SJCRH30 (cell line): Measurements from ENCODE around the gene MAP2K2. TPM values are rescaled to one million over a fixed set of nuclear protein-coding genes. Genes with fewer than 3 reads are reported as not detected.
"Not testable (repeated sequence)": the region's sequence is repeated elsewhere in the genome, so short reads cannot be mapped to it uniquely, and the experiment has no call there.

Experiments
- DNase-seq, 2 experiments: peaks; one replicate each; pipeline ENCODE4 v3.0.0-alpha.2; 2015 to 2020
- H3K27ac ChIP-seq: fragments of 250-450 bp; sonication (Bioruptor Pico); 2 replicates; pipeline ENCODE4 v1.5.1; 2020; ENCODE audit warnings: mild to moderate bottlenecking, moderate library complexity
- H3K27me3 ChIP-seq: fragments of 250-450 bp; sonication (Bioruptor Pico); 2 replicates; pipeline ENCODE4 v1.5.1; 2020; ENCODE audit warnings: mild to moderate bottlenecking, moderate library complexity
- H3K36me3 ChIP-seq: fragments of 250-450 bp; sonication (Bioruptor Pico); 2 replicates; pipeline ENCODE4 v1.5.1; 2020; ENCODE audit warnings: mild to moderate bottlenecking, moderate library complexity
- H3K4me1 ChIP-seq: fragments of 250-450 bp; sonication (Bioruptor Pico); 2 replicates; pipeline ENCODE4 v1.5.1; 2020; ENCODE audit warnings: mild to moderate bottlenecking, moderate library complexity
- H3K4me3 ChIP-seq: fragments of 250-450 bp; sonication (Bioruptor Pico); 2 replicates; pipeline ENCODE4 v1.5.1; 2020; ENCODE audit warnings: mild to moderate bottlenecking, moderate library complexity
- H3K9me3 ChIP-seq: fragments of 250-450 bp; sonication (Bioruptor Pico); replicated peaks from 2 replicates; pipeline ENCODE4 v1.5.1; 2020; ENCODE audit warnings: mild to moderate bottlenecking, moderate library complexity
- total RNA-seq: library from RNA; depleted of rRNA; stranded (reverse); fragments of >200 nt; shearing (Covaris generic); gene quantifications from 2 replicates; pipeline ENCODE4 v1.2.3, GENCODE V29; 2014

MAP2K2 gene
- total RNA-seq, 1 experiment from 2014 or later, result 118 TPM

DNA sequence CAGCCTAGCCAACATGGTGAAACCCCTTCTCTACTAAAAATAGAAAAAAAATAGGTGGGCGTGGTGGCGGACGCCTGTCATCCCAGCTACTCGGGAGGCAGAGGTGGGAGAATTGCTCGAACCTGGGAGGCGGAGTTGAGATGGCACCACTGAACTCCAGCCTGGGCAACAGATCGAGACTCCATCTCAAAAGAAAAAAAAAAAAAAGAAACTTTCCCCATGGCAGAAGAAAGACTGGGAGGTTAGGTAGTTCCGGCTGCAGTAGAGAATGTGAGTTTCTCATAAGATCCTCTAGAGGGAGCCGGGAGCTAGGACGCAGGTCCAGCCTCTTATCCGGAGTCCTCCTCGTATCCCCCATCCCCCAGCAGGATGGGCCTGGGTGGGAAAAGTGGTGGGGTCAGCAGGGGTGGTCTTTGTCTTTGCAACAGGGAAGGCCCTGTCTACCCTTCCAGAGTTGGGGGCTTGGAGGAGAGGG, 16.4 kb upstream of the MAP2K2 start:
- peaks cover 6% of the 10 kb centered on the region; the same call in 1 of the 2 replicates for H3K27me3 ChIP-seq
- no peak overlapping the region for H3K27ac ChIP-seq
- no peaks in the 10 kb centered on the region for H3K36me3 ChIP-seq
- peak; percentile 47 to 73 for DNase-seq
- no peak overlapping the region for H3K4me3 ChIP-seq
- no peaks in the 10 kb centered on the region for H3K4me1 ChIP-seq
- H3K9me3 ChIP-seq, result no peaks in the 10 kb centered on the region

DNA sequence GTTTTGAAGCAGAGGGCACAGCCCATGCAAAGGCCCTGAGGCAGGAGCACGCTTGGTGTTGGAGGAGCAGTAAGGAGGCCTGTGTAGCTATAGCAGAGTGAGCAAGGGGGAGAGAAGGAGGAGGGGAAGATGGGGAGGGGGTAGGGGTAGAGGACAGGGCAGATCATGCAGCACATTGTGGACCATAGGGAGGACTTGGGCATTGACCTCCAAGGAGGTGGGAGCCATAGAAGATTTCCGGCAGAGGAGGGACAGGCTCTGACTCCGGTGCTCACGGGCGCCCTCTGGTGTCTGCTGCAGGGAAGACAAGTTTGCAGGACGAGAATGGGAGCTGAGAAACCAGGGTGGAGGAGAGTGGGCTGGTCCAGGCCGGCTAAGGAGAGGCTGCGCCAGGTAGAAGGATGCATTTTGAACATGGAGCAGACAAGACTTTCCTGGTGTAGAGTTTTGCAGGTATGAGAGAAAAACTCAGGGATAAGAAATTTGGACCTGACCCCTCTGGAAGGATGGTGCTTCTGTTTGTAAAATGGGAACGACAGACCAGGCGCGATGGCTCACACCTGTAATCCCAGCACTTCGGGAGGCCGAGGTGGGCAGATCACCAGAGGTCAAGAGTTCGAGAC, 15.8 kb upstream of the MAP2K2 start:
- no peaks in the 10 kb centered on the region for H3K4me1 ChIP-seq
- no peak overlapping the region for H3K4me3 ChIP-seq
- H3K27ac ChIP-seq, result no peak overlapping the region
- H3K36me3 ChIP-seq, result no peaks in the 10 kb centered on the region
- DNase-seq, result peak; percentile 72 to 82
- H3K27me3 ChIP-seq, result peaks cover 5% of the 10 kb centered on the region; the same call in 1 of the 2 replicates
- H3K9me3 ChIP-seq, result no peaks in the 10 kb centered on the region

- H3K27me3 ChIP-seq, result peaks cover 3% of the 10 kb centered on the region; the same call in 1 of the 2 replicates
- H3K4me1 ChIP-seq, result no peaks in the 10 kb centered on the region
These were observed 14.5 kb upstream of the MAP2K2 start for GRCh38 chr19:4138445-4138844.

GRCh38 chr19:4136680-4137088, 12.8 kb upstream of the MAP2K2 start:
- no peak overlapping the region for H3K4me3 ChIP-seq
- H3K9me3 ChIP-seq, result no peaks in the 10 kb centered on the region
- no peaks in the 10 kb centered on the region for H3K36me3 ChIP-seq
- H3K27ac ChIP-seq, result no peak overlapping the region
- 0 out of 2 replicates have a peak, but pooled peaks cover 5% of the 10 kb centered on the region for H3K4me1 ChIP-seq
- no peaks in the 10 kb centered on the region; the same call in 1 of the 2 replicates for H3K27me3 ChIP-seq
- no peak for DNase-seq

More at GRCh38 chr19:4138445-4138844, 14.5 kb upstream of the MAP2K2 start:
- H3K9me3 ChIP-seq, result no peaks in the 10 kb centered on the region
- no peaks in the 10 kb centered on the region for H3K36me3 ChIP-seq
- no peak overlapping the region for H3K4me3 ChIP-seq
- no peak for DNase-seq
- no peak overlapping the region for H3K27ac ChIP-seq

DNA sequence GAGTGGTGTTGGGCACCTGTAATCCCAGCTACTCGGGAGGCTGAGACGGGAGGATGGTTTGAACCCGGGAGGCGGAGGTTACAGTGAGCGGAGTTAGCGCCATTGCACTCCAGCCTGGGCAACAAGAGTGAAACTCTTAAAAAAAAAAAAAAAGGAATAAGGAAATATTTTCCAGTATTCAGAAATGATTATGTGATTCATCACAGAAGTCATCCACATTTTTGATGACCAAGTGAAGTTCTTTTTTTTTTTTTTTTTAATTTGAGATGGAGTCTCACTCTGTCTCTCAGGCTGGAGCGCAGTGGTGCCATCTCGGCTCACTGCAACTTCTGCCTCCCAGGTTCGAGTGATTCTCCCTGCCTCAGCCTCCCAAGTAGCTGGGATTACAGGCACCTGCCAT, 11.5 kb upstream of the MAP2K2 start:
- not testable (repeated sequence) for DNase-seq, H3K4me3 ChIP-seq, H3K9me3 ChIP-seq, H3K36me3 ChIP-seq, H3K27me3 ChIP-seq, H3K27ac ChIP-seq
- H3K4me1 ChIP-seq, result peaks cover 16% of the 10 kb centered on the region

- H3K27ac ChIP-seq, result no peak overlapping the region
- DNase-seq, result no peak
- no peak overlapping the region for H3K4me3 ChIP-seq
- no peaks in the 10 kb centered on the region for H3K36me3 ChIP-seq
- H3K9me3 ChIP-seq, result no peaks in the 10 kb centered on the region
- peaks cover 17% of the 10 kb centered on the region for H3K4me1 ChIP-seq
- H3K27me3 ChIP-seq, result no peaks in the 10 kb centered on the region
These were observed 10.4 kb upstream of the MAP2K2 start for GRCh38 chr19:4134351-4134750.

DNA sequence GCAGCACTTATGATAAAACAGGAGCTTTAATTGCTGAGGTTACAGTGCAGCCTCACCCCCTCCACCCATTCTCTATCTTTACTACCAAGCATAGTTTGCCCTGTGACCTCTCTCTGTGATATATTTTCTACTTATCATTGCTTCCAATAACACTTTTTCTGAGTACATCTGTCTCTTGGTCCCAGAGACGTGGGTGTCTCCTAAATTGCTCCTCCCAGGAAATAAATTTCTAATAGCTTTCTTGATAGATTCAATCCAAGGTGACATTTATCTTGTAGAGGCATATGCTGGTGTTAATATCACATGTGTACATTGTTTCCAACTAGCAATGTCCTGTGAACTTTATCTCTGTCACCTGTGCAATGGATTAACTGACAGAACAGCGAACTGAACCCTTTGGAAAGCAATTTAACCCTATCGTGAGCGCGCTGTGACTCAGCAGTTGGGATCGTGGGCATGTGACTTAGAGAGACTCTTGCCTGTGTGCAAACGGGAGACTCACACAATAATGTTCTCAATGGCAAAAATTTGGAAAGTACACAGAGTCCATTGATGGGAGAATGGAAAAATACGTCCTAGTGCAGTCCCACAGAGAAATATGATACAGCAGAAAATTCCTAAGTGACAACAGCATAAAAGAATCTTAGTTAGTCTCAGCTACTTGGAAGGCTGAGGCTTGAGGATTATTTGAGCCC, 7.0 kb upstream of the MAP2K2 start:
- H3K9me3 ChIP-seq, result no peaks in the 10 kb centered on the region
- peaks cover 17% of the 10 kb centered on the region for H3K4me1 ChIP-seq
- H3K27me3 ChIP-seq, result no peaks in the 10 kb centered on the region
- peak overlapping the region; percentile 14 for H3K4me3 ChIP-seq
- H3K27ac ChIP-seq, result peak overlapping the region; percentile 88
- no peaks in the 10 kb centered on the region for H3K36me3 ChIP-seq
- DNase-seq, result peak; percentile 69 to 82

- H3K9me3 ChIP-seq, H3K36me3 ChIP-seq, H3K27ac ChIP-seq, H3K4me3 ChIP-seq, DNase-seq, H3K27me3 ChIP-seq: not testable (repeated sequence)
- peaks cover 17% of the 10 kb centered on the region for H3K4me1 ChIP-seq
These were observed 5.1 kb upstream of the MAP2K2 start for GRCh38 chr19:4129050-4129449.

GRCh38 chr19:4127322-4127721, 3.4 kb upstream of the MAP2K2 start:
- peaks cover 17% of the 10 kb centered on the region for H3K4me1 ChIP-seq
- H3K9me3 ChIP-seq, H3K36me3 ChIP-seq, H3K27me3 ChIP-seq, DNase-seq, H3K4me3 ChIP-seq, H3K27ac ChIP-seq: not testable (repeated sequence)

DNA sequence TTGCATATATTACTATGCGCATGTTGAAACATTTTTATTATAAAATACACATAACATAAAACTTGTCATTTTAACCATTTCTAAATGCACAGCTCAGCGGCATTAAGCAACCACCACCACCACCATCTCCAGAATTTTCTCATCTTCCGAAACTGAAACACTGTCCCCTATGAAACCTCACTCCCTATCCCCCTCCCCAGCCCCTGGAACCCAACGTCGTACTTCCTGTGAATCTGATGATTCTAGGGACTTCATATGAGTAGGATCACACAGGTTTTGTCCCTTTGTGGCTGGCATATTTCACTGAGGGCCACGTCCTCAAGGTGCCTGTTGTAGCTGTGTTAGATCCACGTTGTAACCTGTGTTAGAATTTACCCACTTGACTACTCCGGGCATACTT, 716 bp upstream of the MAP2K2 start:
- Histone ChIP-seq H3K9me3 (no peaks in the 10 kb centered on the region), H3K36me3 (no peaks in the 10 kb centered on the region), H3K4me3 (peak overlapping the region; percentile 80), H3K4me1 (no peaks in the 10 kb centered on the region; the same call in 1 of the 2 replicates), H3K27me3 (no peaks in the 10 kb centered on the region), H3K27ac (peak overlapping the region; percentile 49)
- peak in 1 of 2 experiments; percentile 30 for DNase-seq

DNA sequence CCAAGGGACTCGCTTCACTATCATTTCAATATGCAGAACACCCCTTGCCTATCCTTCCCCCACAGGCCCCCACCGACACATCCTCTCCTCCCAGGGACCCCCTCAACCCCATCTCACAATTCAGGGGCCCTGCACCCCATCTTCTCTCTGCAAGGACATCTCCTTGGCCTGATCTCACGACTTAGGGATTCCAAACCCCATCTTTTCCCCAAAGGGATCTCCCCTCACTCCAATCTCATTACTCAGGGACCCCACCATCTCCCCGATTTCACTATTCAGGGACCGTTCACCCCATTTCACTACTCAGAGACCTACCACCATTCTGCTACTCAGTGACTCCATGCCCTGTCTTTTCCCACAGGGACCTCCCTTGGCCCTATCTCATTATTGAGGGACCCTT, 1.4 kb downstream of the MAP2K2 start:
- Histone ChIP-seq H3K9me3 (no peaks in the 10 kb centered on the region), H3K4me1 (no peaks in the 10 kb centered on the region; the same call in 1 of the 2 replicates), H3K4me3 (peak overlapping the region; percentile 80), H3K36me3 (no peaks in the 10 kb centered on the region), H3K27me3 (no peaks in the 10 kb centered on the region), H3K27ac (no peak overlapping the region)
- no peak for DNase-seq

GRCh38 chr19:4121815-4122214, 2.1 kb downstream of the MAP2K2 start:
- Histone ChIP-seq H3K27me3 (no peaks in the 10 kb centered on the region), H3K4me3 (no peak overlapping the region), H3K9me3 (no peaks in the 10 kb centered on the region), H3K4me1 (no peaks in the 10 kb centered on the region; the same call in 1 of the 2 replicates), H3K36me3 (peaks cover 2% of the 10 kb centered on the region; the same call in 1 of the 2 replicates), H3K27ac (no peak overlapping the region)
- no peak for DNase-seq

DNA sequence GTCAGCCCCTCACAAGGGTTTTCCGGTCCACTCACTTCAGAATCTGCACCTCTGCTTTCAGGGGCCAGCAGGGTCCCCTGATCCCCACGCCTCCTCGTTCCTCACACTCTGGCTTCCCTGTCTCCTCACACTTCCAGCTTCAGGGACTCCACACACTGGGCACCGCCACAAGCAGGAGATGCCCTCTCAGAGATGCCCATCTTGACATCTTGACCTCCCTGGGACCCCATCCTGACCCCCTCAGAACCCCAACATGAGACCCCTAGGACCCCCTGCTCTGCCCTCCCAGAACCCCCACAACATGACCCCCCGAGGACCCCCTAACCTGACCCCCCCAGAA, 2.7 kb downstream of the MAP2K2 start:
- DNase-seq, result no peak
- Histone ChIP-seq H3K27ac (no peak overlapping the region), H3K36me3 (peaks cover 8% of the 10 kb centered on the region; the same call in 1 of the 2 replicates), H3K4me1 (no peaks in the 10 kb centered on the region; the same call in 1 of the 2 replicates), H3K4me3 (no peak overlapping the region), H3K9me3 (no peaks in the 10 kb centered on the region), H3K27me3 (no peaks in the 10 kb centered on the region)

DNA sequence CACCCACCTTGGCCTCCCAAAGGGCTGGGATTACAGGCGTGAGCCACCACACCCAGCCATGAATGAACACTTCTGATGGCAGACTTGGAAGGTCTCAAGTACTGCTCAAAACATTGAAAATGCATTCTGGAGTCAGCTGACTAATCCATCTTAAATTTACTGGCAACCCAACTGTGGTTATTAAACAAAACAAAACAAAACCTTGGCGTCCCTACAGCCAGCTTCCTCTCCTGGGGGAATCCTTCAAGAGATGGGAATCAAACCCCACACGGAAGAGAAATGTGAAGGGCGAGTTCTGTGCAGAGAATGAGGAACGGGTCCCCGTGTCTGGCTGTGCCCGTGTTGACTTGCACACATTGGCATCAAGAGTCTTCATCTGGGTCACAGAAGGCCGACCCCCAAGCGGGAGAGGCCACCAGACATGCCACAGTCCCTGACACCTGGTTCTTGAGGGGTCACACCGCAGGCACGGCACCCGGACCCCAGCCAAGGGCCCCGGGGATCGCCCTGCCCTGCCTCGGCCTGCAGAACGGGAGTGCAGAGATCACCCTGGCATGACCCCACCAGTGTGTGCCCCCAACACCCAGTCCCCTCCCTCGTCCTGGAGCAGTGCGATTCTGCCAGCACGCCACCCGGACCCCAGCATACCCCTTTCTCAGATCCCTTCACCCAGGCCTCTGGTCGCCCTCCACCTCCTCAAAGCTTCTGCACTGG, 3.2 kb downstream of the MAP2K2 start:
- Histone ChIP-seq H3K4me1 (no peaks in the 10 kb centered on the region; the same call in 1 of the 2 replicates), H3K36me3 (peaks cover 8% of the 10 kb centered on the region; the same call in 1 of the 2 replicates), H3K27ac (no peak overlapping the region), H3K27me3 (no peaks in the 10 kb centered on the region), H3K9me3 (no peaks in the 10 kb centered on the region), H3K4me3 (no peak overlapping the region)
- no peak for DNase-seq

GRCh38 chr19:4119763-4120162, 4.2 kb downstream of the MAP2K2 start:
- no peak for DNase-seq
- peaks cover 10% of the 10 kb centered on the region; the same call in 1 of the 2 replicates for H3K36me3 ChIP-seq

More at GRCh38 chr19:4119763-4120162, 4.2 kb downstream of the MAP2K2 start:
- no peaks in the 10 kb centered on the region for H3K9me3 ChIP-seq
- no peak overlapping the region for H3K27ac ChIP-seq
- H3K27me3 ChIP-seq, result no peaks in the 10 kb centered on the region
- H3K4me1 ChIP-seq, result no peaks in the 10 kb centered on the region; the same call in 1 of the 2 replicates
- H3K4me3 ChIP-seq, result no peak overlapping the region
